Small intestine (tissue), 7 donors: ENCODE results near the gene GPC2. TPM values are rescaled to one million over a fixed set of nuclear protein-coding genes. Genes with fewer than 3 reads are reported as not detected.
"Not testable (repeated sequence)": the region's sequence is repeated elsewhere in the genome, so short reads cannot be mapped to it uniquely, and the experiment has no call there.

Experiments
- DNase-seq, 2 donors: peaks; one replicate each; pipeline versions ENCODE4 v3.0.0 to v3.0.0-alpha.2; 2013
- FAIRE-seq: peaks from 2 replicates; lab custom pipeline; 2012; peaks lifted over from hg19 to GRCh38; lab: Jason Lieb, UNC
- H3K27ac ChIP-seq, 3 donors: one replicate each; pipeline ENCODE4 v1.5.1; 2013; ENCODE audit warnings: low read length in 2 of 3, mild to moderate bottlenecking in 2 of 3, control low read depth in 1 of 3, inconsistent platforms in 1 of 3, low read depth in 1 of 3, moderate library complexity in 1 of 3
- H3K27me3 ChIP-seq, 3 donors: one replicate each; pipeline ENCODE4 v1.6.1; 2013; ENCODE audit warnings: low read length in 3 of 3, inconsistent platforms in 1 of 3; ENCODE audit not compliant: control insufficient read depth in 3 of 3, insufficient read depth in 3 of 3
- H3K36me3 ChIP-seq, 3 donors: one replicate each; pipeline ENCODE4 v1.6.1; 2013; ENCODE audit warnings: low read length in 3 of 3, inconsistent platforms in 1 of 3, low read depth in 1 of 3, mild to moderate bottlenecking in 1 of 3, moderate library complexity in 1 of 3; ENCODE audit not compliant: control insufficient read depth in 3 of 3, insufficient read depth in 2 of 3
- H3K4me1 ChIP-seq, 3 donors: one replicate each; pipeline ENCODE4 v1.6.1; 2013; ENCODE audit warnings: low read length in 2 of 3, inconsistent platforms in 1 of 3, low read depth in 1 of 3, mild to moderate bottlenecking in 1 of 3, moderate library complexity in 1 of 3; ENCODE audit not compliant: control insufficient read depth in 3 of 3, insufficient read depth in 2 of 3
- H3K4me3 ChIP-seq, 3 donors: one replicate each; pipeline ENCODE4 v1.5.1; 2013; ENCODE audit warnings: low read length in 3 of 3, control low read depth in 1 of 3, inconsistent platforms in 1 of 3, low read depth in 1 of 3, mild to moderate bottlenecking in 1 of 3, moderate library complexity in 1 of 3
- H3K9me3 ChIP-seq, 2 donors: one replicate each; pipeline ENCODE4 v1.6.1; 2013; ENCODE audit warnings: low read depth in 1 of 2, low read length in 1 of 2; ENCODE audit not compliant: control insufficient read depth in 2 of 2, insufficient read depth in 1 of 2
- WGBS, 3 donors: extraction: QIAGEN DNeasy Blood & Tissue Kit; methylation state at CpG; one replicate each; pipeline ENCODE4 v1.1.7; 2013; 5-methylcytosine and 5-hydroxymethylcytosine counted together
- polyA plus RNA-seq, 4 donors: library from polyadenylated mRNA; stranded (reverse) in 3 of 4; unstranded in 1 of 4; fragments of 200-250 nt in 3 of 4; fragments of 120-200 nt in 1 of 4; gene quantifications; one replicate each; pipeline versions ENCODE4 v1.2.1 to v1.2.3, GENCODE V29; 2013
- donor health status: healthy with polysubstance abuse.
- donor health status: control.
- donor health status: control.
- donor health status: Bipolar disorder and iron deficiency.
- donor health status: healthy.

GPC2 gene
- polyA plus RNA-seq, 4 donors = 0.94 to 2.1 TPM; not detected in 2

DNA sequence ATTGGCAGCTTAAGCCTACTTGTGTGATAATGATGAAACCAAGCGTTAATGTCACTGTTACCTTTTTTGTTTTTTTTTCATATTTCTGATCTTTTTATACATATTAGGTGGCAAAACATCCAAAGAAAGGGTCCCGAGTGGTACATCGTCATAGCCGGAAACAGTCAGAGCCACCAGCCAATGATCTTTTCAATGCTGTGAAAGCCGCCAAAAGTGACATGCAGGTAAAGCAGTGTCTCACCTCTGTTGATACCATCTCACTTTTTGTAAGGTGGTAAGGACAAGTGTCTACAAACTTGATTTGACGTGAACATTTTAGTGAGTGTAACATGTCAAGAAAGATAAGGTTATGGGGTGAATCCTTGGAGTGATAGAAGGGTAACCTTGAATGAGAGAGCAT is 5.4 kb upstream of the GPC2 start:
- H3K27ac ChIP-seq, H3K4me1 ChIP-seq, H3K9me3 ChIP-seq, DNase-seq, FAIRE-seq, H3K4me3 ChIP-seq, H3K36me3 ChIP-seq: not testable (repeated sequence)
- WGBS, 3 donors = 79 to 81% (median 79%) methylated on average over 6 of the region's 6 CpGs
- H3K27me3 ChIP-seq = peaks cover 0 to 14% (median 0%) of the 10 kb centered on the region in 3 donors

- FAIRE-seq, H3K4me3 ChIP-seq, H3K27ac ChIP-seq, H3K4me1 ChIP-seq, H3K9me3 ChIP-seq, DNase-seq, H3K36me3 ChIP-seq: not testable (repeated sequence)
- H3K27me3 ChIP-seq = peaks cover 0 to 22% (median 0%) of the 10 kb centered on the region in 3 donors
- 86 to 92% (median 89%) methylated on average over 3 of the region's 3 CpGs for WGBS, 3 donors
These were observed 2.9 kb upstream of the GPC2 start for GRCh38 chr7:100180084-100180483.

- H3K4me3 ChIP-seq = peak overlapping the region; percentile 22 to 56 (median 43)
- DNase-seq (no peak), FAIRE-seq (no peak)
- WGBS, 3 donors = 48 to 50% (median 49%) methylated on average over 13 to 14 of the region's 14 CpGs
- H3K36me3 ChIP-seq = no peaks in the 10 kb centered on the region
- H3K27me3 ChIP-seq = peaks cover 0 to 29% (median 0%) of the 10 kb centered on the region in 3 donors
- H3K9me3 ChIP-seq = peaks cover 0 to 7% of the 10 kb centered on the region in 2 donors
- H3K27ac ChIP-seq = no peak overlapping the region
- peaks cover 0 to 7% (median 0%) of the 10 kb centered on the region in 3 donors for H3K4me1 ChIP-seq
These were observed 811 bp downstream of the GPC2 start for GRCh38 chr7:100176096-100177044.

DNA sequence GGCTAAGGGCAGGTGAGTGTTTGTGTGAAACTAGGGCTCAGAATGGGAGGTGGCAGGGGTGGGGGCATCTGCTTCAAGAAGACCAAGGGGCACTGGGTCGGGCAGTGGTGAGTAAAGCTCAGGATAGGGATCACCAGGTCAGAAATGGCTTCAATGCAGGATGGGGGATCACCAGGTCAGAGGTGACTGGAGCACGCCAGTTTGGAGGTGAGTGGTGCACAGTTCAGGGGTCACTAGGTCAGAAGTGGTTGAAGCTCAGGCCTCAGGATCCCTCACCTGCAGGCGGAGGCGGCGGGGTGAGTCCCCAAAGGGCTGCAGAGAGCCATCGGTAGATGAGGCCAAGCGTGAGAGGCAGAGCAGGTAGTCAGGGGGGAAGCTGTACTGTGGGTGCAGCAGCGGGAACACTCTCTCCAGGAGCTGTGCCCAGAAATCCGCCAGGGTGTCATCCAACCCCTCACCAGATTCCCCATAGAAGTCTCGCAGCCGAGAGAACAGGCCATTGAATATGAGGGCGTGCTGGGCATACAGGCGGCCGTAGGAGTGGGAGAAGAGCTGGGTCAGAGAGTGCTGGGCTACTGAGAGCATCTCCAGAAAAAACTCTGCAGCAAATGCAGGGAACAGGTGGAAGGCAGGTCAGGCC is 1.8 kb downstream of the GPC2 start:
- DNase-seq (no peak), FAIRE-seq (no peak)
- Histone ChIP-seq H3K4me3 (no peak overlapping the region), H3K9me3 (peaks cover 0 to 7% of the 10 kb centered on the region in 2 donors), H3K4me1 (peaks cover 0 to 7% (median 4%) of the 10 kb centered on the region in 3 donors), H3K27ac (no peak overlapping the region), H3K36me3 (no peaks in the 10 kb centered on the region), H3K27me3 (peaks cover 0 to 37% (median 0%) of the 10 kb centered on the region in 3 donors)
- WGBS, 3 donors = 92 to 94% (median 94%) methylated on average over 13 to 14 of the region's 14 CpGs

GRCh38 chr7:100174582-100174981 is 2.6 kb downstream of the GPC2 start:
- peaks cover 0 to 43% (median 0%) of the 10 kb centered on the region in 3 donors for H3K27me3 ChIP-seq
- 81 to 93% (median 92%) methylated on average over 5 of the region's 5 CpGs for WGBS, 3 donors
- H3K4me1 ChIP-seq = peaks cover 0 to 7% (median 4%) of the 10 kb centered on the region in 3 donors
- DNase-seq = no peak
- H3K4me3 ChIP-seq = no peak overlapping the region
- H3K9me3 ChIP-seq = peaks cover 0 to 7% of the 10 kb centered on the region in 2 donors
- no peak for FAIRE-seq
- no peaks in the 10 kb centered on the region for H3K36me3 ChIP-seq
- H3K27ac ChIP-seq = no peak overlapping the region

GRCh38 chr7:100173806-100174495 is 3.2 kb downstream of the GPC2 start:
- H3K4me3 ChIP-seq = no peak overlapping the region
- peaks cover 0 to 7% of the 10 kb centered on the region in 2 donors for H3K9me3 ChIP-seq
- WGBS, 3 donors = 80 to 86% (median 86%) methylated on average over 11 of the region's 11 CpGs
- H3K36me3 ChIP-seq = no peaks in the 10 kb centered on the region
- peaks cover 0 to 41% (median 0%) of the 10 kb centered on the region in 3 donors for H3K27me3 ChIP-seq
- FAIRE-seq (no peak), DNase-seq (no peak)
- H3K27ac ChIP-seq = no peak overlapping the region
- H3K4me1 ChIP-seq = peaks cover 0 to 7% (median 4%) of the 10 kb centered on the region in 3 donors

- H3K27me3 ChIP-seq = peaks cover 0 to 33% (median 0%) of the 10 kb centered on the region in 3 donors
- H3K4me1 ChIP-seq = peaks cover 3 to 21% (median 4%) of the 10 kb centered on the region in 3 donors
- H3K4me3 ChIP-seq = peak overlapping the region in 1 of 3 donors; percentile 54
- no peak for DNase-seq
- no peak for FAIRE-seq
- 9 to 18% (median 11%) methylated on average over 18 to 22 of the region's 22 CpGs for WGBS, 3 donors
- no peak overlapping the region for H3K27ac ChIP-seq
- H3K9me3 ChIP-seq = no peaks in the 10 kb centered on the region
- H3K36me3 ChIP-seq = no peaks in the 10 kb centered on the region
These were observed 5.3 kb downstream of the GPC2 start for GRCh38 chr7:100171840-100172239.
